GM12891 (cell line): Measurements from ENCODE around the gene PRRG4.

ENCODE experiments used
- POLR2A ChIP-seq: IDR thresholded peaks from 2 replicates; pipeline ENCODE4 v1.6.1; 2011; ENCODE audit warnings: low read depth, low read length, control low read depth
- TAF1 ChIP-seq: IDR thresholded peaks from 2 replicates; pipeline ENCODE4 v1.6.1; 2011; ENCODE audit warnings: low read depth, low read length, control low read depth

GRCh38 chr11:32840587-32840986, 10.9 kb downstream of the PRRG4 start:
- no peak for TF ChIP-seq POLR2A
- TF ChIP-seq TAF1, result no peak
